Peyer's patch (tissue), 4 donors: ENCODE measurements around the gene LRBA. TPM values are rescaled to one million over a fixed set of nuclear protein-coding genes. Genes with fewer than 3 reads are reported as not detected.

Experiments
- DNase-seq, 3 donors: peaks; one replicate each; pipeline ENCODE4 v3.0.0-alpha.2; 2017 to 2019
- H3K27ac ChIP-seq, 4 donors: fragments of 200-600 bp; sonication (generic); one replicate each; pipeline ENCODE4 v1.5.1; 2016 to 2019
- H3K27me3 ChIP-seq, 2 donors: fragments of 200-600 bp; sonication (generic); one replicate each; pipeline ENCODE4 v1.5.1; 2019
- H3K36me3 ChIP-seq, 3 donors: fragments of 200-600 bp; sonication (generic); one replicate each; pipeline ENCODE4 v1.5.1; 2016 to 2019
- H3K4me1 ChIP-seq, 4 donors: fragments of 200-600 bp; sonication (generic); one replicate each; pipeline ENCODE4 v1.5.1; 2016 to 2019
- H3K4me3 ChIP-seq, 4 donors: fragments of 200-600 bp; sonication (generic); 1 replicate in 3 of 4; 2 replicates in 1 of 4; pipeline ENCODE4 v1.5.1; 2016 to 2019; ENCODE audit warnings: mild to moderate bottlenecking in 1 of 4
- H3K9me3 ChIP-seq, 4 donors: fragments of 200-600 bp; sonication (generic); one replicate each; pipeline ENCODE4 v1.5.1; 2016 to 2019; ENCODE audit warnings: mild to moderate bottlenecking in 1 of 4
- POLR2A ChIP-seq, 2 donors: fragments of 450-650 bp; IDR thresholded peaks; one replicate each; pipeline ENCODE4 v1.5.1; 2017; ENCODE audit warnings: antibody characterized with exemption in 2 of 2, mild to moderate bottlenecking in 2 of 2, moderate library complexity in 2 of 2
- total RNA-seq, 4 donors: library from RNA; depleted of rRNA; stranded (reverse); fragments of >200 nt; gene quantifications; one replicate each; pipeline ENCODE4 v1.1.0, GENCODE V29; 2016
- TF ChIP-seq, protein P1 (sequence below), 6 experiments: fragments of 450-650 bp in 4 of 6; fragments of 200-600 bp in 2 of 6; sonication (generic) in 1 of 6; IDR thresholded peaks; one replicate each; pipeline ENCODE4 v1.5.1; 2017 to 2019; ENCODE audit warnings: antibody characterized with exemption in 6 of 6, mild to moderate bottlenecking in 3 of 6, moderate library complexity in 1 of 6

Gene LRBA
- total RNA-seq, 4 donors from 2014 or later: 71.5 to 120 (median 91.7) TPM

DNA sequence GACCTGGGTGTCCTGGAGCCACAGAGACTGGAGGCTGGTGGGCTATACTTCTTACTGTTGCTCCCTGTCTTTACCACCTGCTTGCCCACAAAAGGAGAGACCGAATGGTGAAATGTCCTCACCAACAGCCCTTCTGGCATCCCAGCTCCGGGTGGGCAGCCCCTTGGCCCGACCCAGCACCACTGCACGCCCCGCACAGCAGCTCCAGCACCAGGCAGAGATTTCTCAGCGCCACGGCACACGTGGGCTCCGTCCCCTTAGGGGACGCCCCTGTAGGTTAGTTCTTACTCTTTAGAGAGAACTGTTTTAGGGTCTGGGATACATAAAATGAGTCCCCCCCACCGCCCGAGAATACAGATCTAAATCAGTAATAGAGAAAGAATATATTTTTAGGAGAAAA, 591.6 kb downstream of the LRBA start:
- Histone ChIP-seq H3K27ac (no peak overlapping the region), H3K4me3 (no peak overlapping the region), H3K36me3 (peaks cover 0 to 7% (median 0%) of the 10 kb centered on the region in 3 donors), H3K27me3 (no peaks in the 10 kb centered on the region), H3K9me3 (no peaks in the 10 kb centered on the region), H3K4me1 (no peaks in the 10 kb centered on the region)
- TF ChIP-seq, protein P1, sequence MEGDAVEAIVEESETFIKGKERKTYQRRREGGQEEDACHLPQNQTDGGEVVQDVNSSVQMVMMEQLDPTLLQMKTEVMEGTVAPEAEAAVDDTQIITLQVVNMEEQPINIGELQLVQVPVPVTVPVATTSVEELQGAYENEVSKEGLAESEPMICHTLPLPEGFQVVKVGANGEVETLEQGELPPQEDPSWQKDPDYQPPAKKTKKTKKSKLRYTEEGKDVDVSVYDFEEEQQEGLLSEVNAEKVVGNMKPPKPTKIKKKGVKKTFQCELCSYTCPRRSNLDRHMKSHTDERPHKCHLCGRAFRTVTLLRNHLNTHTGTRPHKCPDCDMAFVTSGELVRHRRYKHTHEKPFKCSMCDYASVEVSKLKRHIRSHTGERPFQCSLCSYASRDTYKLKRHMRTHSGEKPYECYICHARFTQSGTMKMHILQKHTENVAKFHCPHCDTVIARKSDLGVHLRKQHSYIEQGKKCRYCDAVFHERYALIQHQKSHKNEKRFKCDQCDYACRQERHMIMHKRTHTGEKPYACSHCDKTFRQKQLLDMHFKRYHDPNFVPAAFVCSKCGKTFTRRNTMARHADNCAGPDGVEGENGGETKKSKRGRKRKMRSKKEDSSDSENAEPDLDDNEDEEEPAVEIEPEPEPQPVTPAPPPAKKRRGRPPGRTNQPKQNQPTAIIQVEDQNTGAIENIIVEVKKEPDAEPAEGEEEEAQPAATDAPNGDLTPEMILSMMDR (IDR thresholded peaks at IDR 0.05): no peak
- TF ChIP-seq POLR2A (IDR thresholded peaks at IDR 0.05): no peak
- DNase-seq: no peak

DNA sequence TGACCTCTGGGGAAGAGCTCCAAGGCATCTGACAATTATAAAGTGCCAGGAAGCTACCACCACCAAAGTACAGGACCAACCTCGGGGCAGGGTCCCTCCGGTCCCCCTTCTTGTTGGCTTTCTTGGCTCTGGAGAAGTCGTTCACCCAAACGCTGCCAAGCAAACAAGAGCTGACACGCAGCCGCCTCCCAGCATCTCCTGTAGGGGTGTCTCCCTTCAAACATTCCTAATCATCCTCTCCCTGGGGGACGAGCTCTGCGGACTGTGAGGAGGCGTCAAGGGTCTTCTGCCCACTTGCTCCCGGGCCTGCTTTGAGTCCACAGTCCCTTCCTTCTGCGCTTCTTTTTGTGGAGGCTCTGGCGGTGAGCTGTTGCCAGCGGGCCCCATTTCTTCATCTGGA, 592.0 kb downstream of the LRBA start:
- Histone ChIP-seq H3K4me3 (no peak overlapping the region), H3K27me3 (no peaks in the 10 kb centered on the region), H3K27ac (no peak overlapping the region), H3K36me3 (peaks cover 0 to 7% (median 0%) of the 10 kb centered on the region in 3 donors), H3K4me1 (no peaks in the 10 kb centered on the region), H3K9me3 (no peaks in the 10 kb centered on the region)
- DNase-seq: no peak
- no peak for TF ChIP-seq POLR2A (IDR thresholded peaks at IDR 0.05)
- TF ChIP-seq, protein P1 (IDR thresholded peaks at IDR 0.05): no peak

DNA sequence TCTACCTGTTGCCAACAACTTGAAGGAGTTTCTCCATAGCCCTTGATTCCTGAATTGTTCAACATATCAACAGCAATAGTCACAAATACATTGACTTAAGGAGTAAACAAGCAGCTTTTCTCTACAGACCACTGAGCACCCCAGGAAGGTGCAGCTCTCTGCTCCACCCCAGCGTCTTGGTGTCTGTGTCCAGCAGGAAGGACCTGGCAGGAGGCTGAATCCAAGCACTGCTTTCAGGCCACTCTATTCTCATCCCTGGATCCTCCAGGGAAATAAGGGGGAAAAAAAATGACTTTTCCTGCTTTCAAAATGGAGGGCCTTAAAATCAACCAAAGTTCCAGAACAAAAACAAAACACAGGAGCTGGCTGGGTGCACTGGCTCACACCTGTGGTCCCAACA, 593.5 kb downstream of the LRBA start:
- no peak for DNase-seq
- no peaks in the 10 kb centered on the region for H3K4me1 ChIP-seq
- H3K27me3 ChIP-seq: no peaks in the 10 kb centered on the region
- H3K4me3 ChIP-seq: no peak overlapping the region
- H3K9me3 ChIP-seq: no peaks in the 10 kb centered on the region
- H3K36me3 ChIP-seq: peaks cover 0 to 7% (median 0%) of the 10 kb centered on the region in 3 donors
- H3K27ac ChIP-seq: no peak overlapping the region
- TF ChIP-seq, protein P1 (IDR thresholded peaks at IDR 0.05): no peak
- no peak for TF ChIP-seq POLR2A (IDR thresholded peaks at IDR 0.05)

DNA sequence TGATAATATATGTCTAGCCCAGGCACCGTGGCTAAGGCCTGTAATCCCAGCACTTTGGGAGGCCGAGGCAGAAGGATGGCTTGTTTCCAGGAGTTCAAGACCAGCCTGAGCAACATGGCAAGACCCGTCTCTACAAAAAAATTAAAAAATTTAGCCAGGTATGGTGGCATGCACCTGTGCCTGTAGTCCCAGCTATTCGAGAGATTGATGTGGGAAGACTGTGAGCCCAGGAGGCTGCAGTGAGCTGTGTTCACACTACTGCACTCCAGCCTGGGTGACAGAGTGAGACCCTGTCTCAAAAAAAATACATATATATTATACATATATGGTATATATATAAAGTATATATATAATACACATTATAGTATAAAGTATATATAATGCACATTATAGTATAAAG, 595.1 kb downstream of the LRBA start:
- Histone ChIP-seq H3K27ac (no peak overlapping the region), H3K4me3 (no peak overlapping the region), H3K4me1 (no peaks in the 10 kb centered on the region), H3K9me3 (no peaks in the 10 kb centered on the region), H3K27me3 (no peaks in the 10 kb centered on the region), H3K36me3 (peaks cover 0 to 7% (median 0%) of the 10 kb centered on the region in 3 donors)
- DNase-seq: no peak
- TF ChIP-seq POLR2A (IDR thresholded peaks at IDR 0.05): no peak
- TF ChIP-seq, protein P1 (IDR thresholded peaks at IDR 0.05): no peak

DNA sequence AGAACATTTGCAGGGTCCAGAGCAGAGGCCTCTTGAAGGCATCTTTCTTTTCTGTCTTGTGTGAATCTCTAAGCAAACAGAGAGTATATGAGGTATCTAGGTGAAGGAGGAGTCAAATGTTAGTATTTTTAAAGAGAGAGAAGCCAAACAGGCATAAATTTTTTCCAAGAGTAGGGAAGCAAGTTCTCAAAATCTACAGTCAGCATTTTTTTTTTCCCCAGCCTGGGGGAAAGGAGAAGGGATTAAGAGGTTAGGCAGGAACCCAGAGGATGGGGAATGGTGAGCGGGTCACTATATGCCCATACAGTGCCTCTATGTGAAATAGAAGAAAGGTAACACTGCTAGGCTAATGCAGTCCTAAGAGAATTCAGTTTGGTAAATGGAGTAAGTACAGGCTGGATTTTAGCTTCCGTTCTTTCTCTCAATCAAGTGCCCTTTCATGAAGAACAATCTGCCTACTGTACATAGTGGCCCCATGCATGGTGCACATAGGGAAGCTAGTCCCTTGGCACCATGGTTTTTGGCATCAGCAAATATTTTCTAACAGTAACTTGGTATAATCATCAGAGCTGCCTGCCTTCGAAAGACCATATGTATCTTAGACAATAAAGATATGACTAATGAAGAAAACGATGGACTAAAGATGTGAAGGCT, 596.2 kb downstream of the LRBA start:
- no peaks in the 10 kb centered on the region for H3K4me1 ChIP-seq
- no peaks in the 10 kb centered on the region for H3K9me3 ChIP-seq
- no peaks in the 10 kb centered on the region for H3K27me3 ChIP-seq
- DNase-seq: no peak
- peaks cover 0 to 7% (median 0%) of the 10 kb centered on the region in 3 donors for H3K36me3 ChIP-seq
- no peak overlapping the region for H3K4me3 ChIP-seq
- no peak overlapping the region for H3K27ac ChIP-seq
- TF ChIP-seq POLR2A (IDR thresholded peaks at IDR 0.05): no peak
- TF ChIP-seq, protein P1 (IDR thresholded peaks at IDR 0.05): no peak
